GM11168 (cell line): ENCODE results near the gene DMD.
"Not testable (repeated sequence)": the region's sequence is repeated elsewhere in the genome, so short reads cannot be mapped to it uniquely, and the experiment has no call there.

Source experiments
- in situ Hi-C: fragments of 300-500 bp; cut with MboI; formaldehyde crosslinking; loops from one replicate; pipeline ENCODE4 v1.12.0; 2022; ENCODE audit warnings: low sequenced_read_pairs; ENCODE audit not compliant: unreplicated experiment

Gene DMD

GRCh38 chrX:32528451-32528850 is 682.9 kb downstream of the DMD start:
- in situ Hi-C loops = not testable (repeated sequence)

- in situ Hi-C loops = no loop called here
These were observed 686.1 kb downstream of the DMD start for GRCh38 chrX:32525234-32525633.

- in situ Hi-C loops = no loop called here
These were observed 687.0 kb downstream of the DMD start for GRCh38 chrX:32524385-32524784.

- in situ Hi-C loops = no loop called here
These were observed 690.6 kb downstream of the DMD start for GRCh38 chrX:32520789-32521188.

- in situ Hi-C loops = no loop called here
These were observed 696.4 kb downstream of the DMD start for GRCh38 chrX:32514986-32515385.

GRCh38 chrX:32501606-32502005 is 709.7 kb downstream of the DMD start:
- in situ Hi-C loops = no loop called here

- in situ Hi-C loops = no loop called here
These were observed 714.7 kb downstream of the DMD start for GRCh38 chrX:32496671-32497070.

- in situ Hi-C loops = no loop called here
These were observed 715.5 kb downstream of the DMD start for GRCh38 chrX:32495855-32496254.

- in situ Hi-C loops = no loop called here
These were observed 722.2 kb downstream of the DMD start for GRCh38 chrX:32489125-32489524.

GRCh38 chrX:32483534-32484136 is 727.7 kb downstream of the DMD start:
- in situ Hi-C loops = no loop called here

- in situ Hi-C loops = no loop called here
These were observed 731.3 kb downstream of the DMD start for GRCh38 chrX:32480019-32480418.

- in situ Hi-C loops = no loop called here
These were observed 739.0 kb downstream of the DMD start for GRCh38 chrX:32472364-32472763.

- in situ Hi-C loops = no loop called here
These were observed 755.6 kb downstream of the DMD start for GRCh38 chrX:32455704-32456103.

GRCh38 chrX:32451954-32452695 is 759.2 kb downstream of the DMD start:
- in situ Hi-C loops = no loop called here

- in situ Hi-C loops = no loop called here
These were observed 762.4 kb downstream of the DMD start for GRCh38 chrX:32448945-32449344.

- in situ Hi-C loops = no loop called here
These were observed 763.0 kb downstream of the DMD start for GRCh38 chrX:32448320-32448719.

GRCh38 chrX:32447640-32448039 is 763.7 kb downstream of the DMD start:
- in situ Hi-C loops = no loop called here

GRCh38 chrX:32443841-32444240 is 767.5 kb downstream of the DMD start:
- in situ Hi-C loops = no loop called here

- in situ Hi-C loops = no loop called here
These were observed 790.1 kb downstream of the DMD start for GRCh38 chrX:32421266-32421665.

GRCh38 chrX:32408389-32408788 is 803.0 kb downstream of the DMD start:
- in situ Hi-C loops = no loop called here

GRCh38 chrX:32397562-32398216 is 813.7 kb downstream of the DMD start:
- in situ Hi-C loops = no loop called here

- in situ Hi-C loops = no loop called here
These were observed 815.5 kb downstream of the DMD start for GRCh38 chrX:32395878-32396277.
